OCI-LY1 (cell line): ENCODE data around the gene PPP1R10.

Source experiments
- H2AFZ ChIP-seq: fragments of 200-600 bp; sonication (generic), shearing (Covaris generic); 2 replicates; pipeline ENCODE4 v1.6.0; 2014; ENCODE audit warnings: antibody characterized with exemption, mild to moderate bottlenecking, low read length
- H3F3A ChIP-seq: fragments of 200-600 bp; sonication (generic), shearing (Covaris generic); 2 replicates; pipeline ENCODE4 v1.6.0; 2014; ENCODE audit warnings: mild to moderate bottlenecking, antibody characterized with exemption, low read length, moderate library complexity; ENCODE audit not compliant: insufficient read depth
- H3K27ac ChIP-seq: fragments of 200-600 bp; sonication (generic); 2 replicates; pipeline ENCODE4 v1.5.1; 2014; ENCODE audit warnings: low read length, mixed run types, mild to moderate bottlenecking, low read depth; ENCODE audit not compliant: poor library complexity, severe bottlenecking
- H3K27me3 ChIP-seq: fragments of 200-600 bp; sonication (generic); 2 replicates; pipeline ENCODE4 v1.6.0; 2014; ENCODE audit warnings: antibody characterized with exemption, mild to moderate bottlenecking, low read length, moderate library complexity; ENCODE audit not compliant: insufficient read depth
- H3K36me3 ChIP-seq: fragments of 200-600 bp; sonication (generic); 2 replicates; pipeline ENCODE4 v1.6.1; 2014; ENCODE audit warnings: mild to moderate bottlenecking, antibody characterized with exemption, low read length, moderate library complexity, mixed read lengths; ENCODE audit not compliant: insufficient read depth
- H3K4me1 ChIP-seq: fragments of 200-600 bp; sonication (generic); 2 replicates; pipeline ENCODE4 v1.5.1; 2014; ENCODE audit warnings: mild to moderate bottlenecking, low read length, moderate library complexity; ENCODE audit not compliant: insufficient read depth, severe bottlenecking
- H3K4me2 ChIP-seq: fragments of 200-600 bp; sonication (generic), shearing (Covaris generic); 2 replicates; pipeline ENCODE4 v1.6.1; 2014; ENCODE audit warnings: low read length
- H3K4me3 ChIP-seq: fragments of 200-600 bp; sonication (generic); 2 replicates; pipeline ENCODE4 v1.5.1; 2014; ENCODE audit warnings: low read length, low read depth, mild to moderate bottlenecking, mixed read lengths; ENCODE audit not compliant: poor library complexity, severe bottlenecking
- H3K79me2 ChIP-seq: fragments of 200-600 bp; shearing (Covaris generic); 2 replicates; pipeline ENCODE4 v1.6.1; 2016; ENCODE audit warnings: mixed run types, low read length, mixed read lengths; ENCODE audit not compliant: insufficient read depth
- H3K9ac ChIP-seq: fragments of 200-600 bp; sonication (generic), shearing (Covaris generic); 2 replicates; pipeline ENCODE4 v1.6.1; 2014; ENCODE audit warnings: mild to moderate bottlenecking, low read length, mixed read lengths
- H3K9me2 ChIP-seq: fragments of 200-600 bp; sonication (generic), shearing (Covaris generic); 2 replicates; pipeline ENCODE4 v1.6.1; 2014; ENCODE audit warnings: low read depth, mild to moderate bottlenecking, low read length, mixed read lengths
- H3K9me3 ChIP-seq: fragments of 200-600 bp; shearing (Covaris generic); 2 replicates; pipeline ENCODE4 v1.6.1; 2014; ENCODE audit warnings: low read length, mixed read lengths
- H4K20me1 ChIP-seq: fragments of 200-600 bp; sonication (generic), shearing (Covaris generic); 2 replicates; pipeline ENCODE4 v1.6.0; 2016; ENCODE audit warnings: mild to moderate bottlenecking, low read length; ENCODE audit not compliant: insufficient read depth
- CTCF ChIP-seq: fragments of 200-600 bp; sonication (generic), shearing (Covaris generic); IDR thresholded peaks from 2 replicates; pipeline ENCODE4 v1.5.1; 2017; ENCODE audit warnings: mild to moderate bottlenecking, antibody characterized with exemption, low read length, moderate library complexity, mixed read lengths
- EZH2 ChIP-seq: fragments of 200-600 bp; sonication (generic), shearing (Covaris generic); IDR thresholded peaks from 2 replicates; pipeline ENCODE4 v1.8.0; 2017; ENCODE audit warnings: borderline replicate concordance, mixed run types, mild to moderate bottlenecking, antibody characterized with exemption, low read length, moderate library complexity, mixed read lengths

PPP1R10 gene

GRCh38 chr6:30578051-30578450, 39.0 kb downstream of the PPP1R10 start:
- no peak overlapping the region for H3K9ac ChIP-seq
- H3K27ac ChIP-seq: no peak overlapping the region
- peaks cover 13% of the 10 kb centered on the region for H3K4me1 ChIP-seq
- peaks cover 78% of the 10 kb centered on the region for H3K36me3 ChIP-seq
- TF ChIP-seq CTCF (no peak), EZH2 (no peak)
- H3K4me2 ChIP-seq: no peak overlapping the region
- H4K20me1 ChIP-seq: no peaks in the 10 kb centered on the region
- H3K9me2 ChIP-seq: no peaks in the 10 kb centered on the region
- H3K79me2 ChIP-seq: peaks cover 33% of the 10 kb centered on the region
- no peaks in the 10 kb centered on the region for H3F3A ChIP-seq
- no peak overlapping the region for H3K4me3 ChIP-seq
- no peak overlapping the region for H2AFZ ChIP-seq
- no peaks in the 10 kb centered on the region for H3K9me3 ChIP-seq
- H3K27me3 ChIP-seq: no peaks in the 10 kb centered on the region

- Histone ChIP-seq H2AFZ (no peak overlapping the region), H4K20me1 (0 out of 2 replicates have a peak, but pooled peaks cover 3% of the 10 kb centered on the region), H3K27me3 (no peaks in the 10 kb centered on the region), H3K4me1 (peaks cover 42% of the 10 kb centered on the region), H3K36me3 (peaks cover 33% of the 10 kb centered on the region), H3K9me2 (no peaks in the 10 kb centered on the region), H3K4me3 (no peak overlapping the region), H3K4me2 (peak overlapping the region; percentile 98), H3K9me3 (no peaks in the 10 kb centered on the region), H3K79me2 (peaks cover 48% of the 10 kb centered on the region), H3F3A (no peaks in the 10 kb centered on the region), H3K9ac (no peak overlapping the region; the same call in 1 of the 2 replicates), H3K27ac (no peak overlapping the region)
- no peak for TF ChIP-seq EZH2
- TF ChIP-seq CTCF: no peak
Observed at GRCh38 chr6:30573113-30573512, 43.9 kb downstream of the PPP1R10 start.

- Histone ChIP-seq H3K4me1 (peaks cover 42% of the 10 kb centered on the region), H3K36me3 (peaks cover 23% of the 10 kb centered on the region), H3K4me2 (peak overlapping the region; percentile 98), H3K79me2 (peaks cover 48% of the 10 kb centered on the region), H4K20me1 (0 out of 2 replicates have a peak, but pooled peaks cover 3% of the 10 kb centered on the region), H2AFZ (no peak overlapping the region), H3F3A (no peaks in the 10 kb centered on the region), H3K9me3 (no peaks in the 10 kb centered on the region), H3K27ac (peak overlapping the region; percentile 65), H3K9me2 (no peaks in the 10 kb centered on the region), H3K4me3 (peak overlapping the region; percentile 89), H3K9ac (peak overlapping the region; percentile 91), H3K27me3 (no peaks in the 10 kb centered on the region)
- TF ChIP-seq CTCF (no peak), EZH2 (no peak)
Observed at GRCh38 chr6:30572148-30572547, 44.9 kb downstream of the PPP1R10 start.
